ENCODE measurements around the gene TRAK1.

GRCh38 chr3:42055291-42055690 lies 35.9 kb upstream of the TRAK1 start:
- no peak for TF ChIP-seq CTCF (IDR thresholded peaks at IDR 0.05)
- TF ChIP-seq POLR2A (IDR thresholded peaks at IDR 0.05) = no peak
